Tibial artery (tissue), 4 donors: ENCODE measurements around the gene LDLR.
A peak's percentile ranks its signal among the peaks of the same experiment; 100 is the strongest.
"Not testable (repeated sequence)": the region's sequence is repeated elsewhere in the genome, so short reads cannot be mapped to it uniquely, and the experiment has no call there.

Source experiments
- DNase-seq, 2 donors: peaks; one replicate each; pipeline ENCODE4 v3.0.0-alpha.2; 2019
- H3K27ac ChIP-seq, 2 donors: fragments of 200-600 bp; sonication (generic) in 1 of 2; 1 replicate in 1 of 2; 2 replicates in 1 of 2; pipeline ENCODE4 v1.5.1; 2018 to 2019; ENCODE audit warnings: mild to moderate bottlenecking in 1 of 2
- H3K27me3 ChIP-seq, 2 donors: fragments of 200-600 bp; sonication (generic) in 1 of 2; one replicate each; pipeline versions ENCODE4 v1.5.1 to v1.6.0; 2016 to 2019
- H3K36me3 ChIP-seq, 3 donors: fragments of 200-600 bp; sonication (generic) in 2 of 3; one replicate each; pipeline ENCODE4 v1.5.1; 2016 to 2019; ENCODE audit warnings: mild to moderate bottlenecking in 2 of 3
- H3K4me1 ChIP-seq, 4 donors: fragments of 200-600 bp; sonication (generic) in 2 of 4; 1 replicate in 3 of 4; 2 replicates in 1 of 4; pipeline ENCODE4 v1.5.1; 2016 to 2019
- H3K4me3 ChIP-seq, 2 donors: fragments of 200-600 bp; sonication (generic) in 1 of 2; 1 replicate in 1 of 2; 2 replicates in 1 of 2; pipeline ENCODE4 v1.5.1; 2018 to 2019; ENCODE audit warnings: mild to moderate bottlenecking in 2 of 2
- H3K9me3 ChIP-seq, 3 donors: fragments of 200-600 bp; sonication (generic) in 1 of 3; one replicate each; pipeline ENCODE4 v1.5.1; 2016 to 2019
- intact Hi-C: fragments of 100-400 bp; cut with DNase I; formaldehyde crosslinking; loops from one replicate; pipeline ENCODE4 v1.15.0; 2023; ENCODE audit warnings: low total_unique reads
- TF ChIP-seq, protein P1 (sequence below), 2 experiments: fragments of 200-600 bp in 1 of 2; fragments of 450-650 bp in 1 of 2; IDR thresholded peaks; one replicate each; pipeline ENCODE4 v1.5.1; 2017 to 2019; ENCODE audit warnings: antibody characterized with exemption in 2 of 2, mild to moderate bottlenecking in 1 of 2, moderate library complexity in 1 of 2

Gene LDLR

DNA sequence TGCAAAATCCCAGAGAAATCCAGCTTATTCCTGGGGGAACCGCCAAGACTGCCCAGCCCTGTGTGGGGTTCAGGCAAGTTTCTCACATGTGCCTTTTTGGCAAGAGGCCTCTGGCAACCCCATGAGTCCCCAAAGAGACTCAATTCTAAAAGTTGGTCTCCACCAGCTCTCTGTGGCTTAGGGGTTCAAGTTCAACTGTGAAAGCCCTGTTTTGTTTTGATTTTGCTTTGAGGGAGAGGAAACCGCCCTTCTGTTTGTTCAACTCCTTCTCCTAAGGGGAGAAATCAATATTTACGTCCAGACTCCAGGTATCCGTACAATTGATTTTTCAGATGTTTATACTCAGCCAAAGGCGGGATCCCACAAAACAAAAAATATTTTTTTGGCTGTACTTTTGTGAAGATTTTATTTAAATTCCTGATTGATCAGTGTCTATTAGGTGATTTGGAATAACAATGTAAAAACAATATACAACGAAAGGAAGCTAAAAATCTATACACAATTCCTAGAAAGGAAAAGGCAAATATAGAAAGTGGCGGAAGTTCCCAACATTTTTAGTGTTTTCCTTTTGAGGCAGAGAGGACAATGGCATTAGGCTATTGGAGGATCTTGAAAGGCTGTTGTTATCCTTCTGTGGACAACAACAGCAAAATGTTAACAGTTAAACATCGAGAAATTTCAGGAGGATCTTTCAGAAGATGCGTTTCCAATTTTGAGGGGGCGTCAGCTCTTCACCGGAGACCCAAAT is 583 bp upstream of the LDLR start:
- intact Hi-C loops = loop anchor here (5.0 kb wide), 1 partner anchor 114 kb away; no protein-coding TSS in a partner anchor
- DNase-seq = peak; percentile 58 to 83

DNA sequence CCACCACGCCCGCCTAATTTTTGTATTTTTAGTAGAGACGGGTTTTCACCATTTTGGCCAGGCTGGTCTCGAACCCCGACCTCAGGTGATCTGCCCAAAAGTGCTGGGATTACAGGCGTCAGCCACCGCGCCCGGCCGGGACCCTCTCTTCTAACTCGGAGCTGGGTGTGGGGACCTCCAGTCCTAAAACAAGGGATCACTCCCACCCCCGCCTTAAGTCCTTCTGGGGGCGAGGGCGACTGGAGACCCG is 676 bp downstream of the LDLR start:
- DNase-seq = peak in 1 of 2 donors; percentile 28
- intact Hi-C loops, H3K27me3 ChIP-seq, H3K36me3 ChIP-seq, H3K9me3 ChIP-seq: not testable (repeated sequence)
- Histone ChIP-seq H3K27ac (peak overlapping the region; percentile 95 to 99), H3K4me1 (peaks cover 0 to 77% (median 56%) of the 10 kb centered on the region in 4 donors), H3K4me3 (peak overlapping the region; percentile 59 to 78)

More for the DNA sequence above, 583 bp upstream of the LDLR start:
- Histone ChIP-seq H3K4me1 (peaks cover 0 to 83% (median 63%) of the 10 kb centered on the region in 4 donors), H3K27ac (peak overlapping the region; percentile 95 to 99), H3K4me3 (peak overlapping the region; percentile 59 to 78), H3K36me3 (no peaks in the 10 kb centered on the region), H3K9me3 (no peaks in the 10 kb centered on the region), H3K27me3 (no peaks in the 10 kb centered on the region)
- TF ChIP-seq, protein P1, sequence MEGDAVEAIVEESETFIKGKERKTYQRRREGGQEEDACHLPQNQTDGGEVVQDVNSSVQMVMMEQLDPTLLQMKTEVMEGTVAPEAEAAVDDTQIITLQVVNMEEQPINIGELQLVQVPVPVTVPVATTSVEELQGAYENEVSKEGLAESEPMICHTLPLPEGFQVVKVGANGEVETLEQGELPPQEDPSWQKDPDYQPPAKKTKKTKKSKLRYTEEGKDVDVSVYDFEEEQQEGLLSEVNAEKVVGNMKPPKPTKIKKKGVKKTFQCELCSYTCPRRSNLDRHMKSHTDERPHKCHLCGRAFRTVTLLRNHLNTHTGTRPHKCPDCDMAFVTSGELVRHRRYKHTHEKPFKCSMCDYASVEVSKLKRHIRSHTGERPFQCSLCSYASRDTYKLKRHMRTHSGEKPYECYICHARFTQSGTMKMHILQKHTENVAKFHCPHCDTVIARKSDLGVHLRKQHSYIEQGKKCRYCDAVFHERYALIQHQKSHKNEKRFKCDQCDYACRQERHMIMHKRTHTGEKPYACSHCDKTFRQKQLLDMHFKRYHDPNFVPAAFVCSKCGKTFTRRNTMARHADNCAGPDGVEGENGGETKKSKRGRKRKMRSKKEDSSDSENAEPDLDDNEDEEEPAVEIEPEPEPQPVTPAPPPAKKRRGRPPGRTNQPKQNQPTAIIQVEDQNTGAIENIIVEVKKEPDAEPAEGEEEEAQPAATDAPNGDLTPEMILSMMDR (IDR thresholded peaks at IDR 0.05) = no peak

DNA sequence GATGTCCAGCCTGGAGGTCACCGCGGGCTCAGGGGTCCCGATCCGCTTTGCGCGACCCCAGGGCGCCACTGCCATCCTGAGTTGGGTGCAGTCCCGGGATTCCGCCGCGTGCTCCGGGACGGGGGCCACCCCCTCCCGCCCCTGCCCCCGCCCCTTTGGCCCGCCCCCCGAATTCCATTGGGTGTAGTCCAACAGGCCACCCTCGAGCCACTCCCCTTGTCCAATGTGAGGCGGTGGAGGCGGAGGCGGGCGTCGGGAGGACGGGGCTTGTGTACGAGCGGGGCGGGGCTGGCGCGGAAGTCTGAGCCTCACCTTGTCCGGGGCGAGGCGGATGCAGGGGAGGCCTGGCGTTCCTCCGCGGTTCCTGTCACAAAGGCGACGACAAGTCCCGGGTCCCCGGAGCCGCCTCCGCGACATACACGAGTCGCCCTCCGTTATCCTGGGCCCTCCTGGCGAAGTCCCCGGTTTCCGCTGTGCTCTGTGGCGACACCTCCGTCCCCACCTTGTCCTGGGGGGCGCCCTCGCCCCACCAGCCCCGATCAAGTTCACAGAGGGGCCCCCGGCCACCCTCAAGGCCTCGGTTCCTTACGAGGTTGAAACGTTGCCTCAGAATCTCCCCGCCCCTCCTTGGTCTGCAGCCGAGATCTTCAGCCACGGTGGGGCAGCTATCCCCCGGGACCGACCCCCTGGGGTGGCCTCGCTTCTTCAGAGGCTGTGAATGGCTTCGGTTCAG is 1.2 kb downstream of the LDLR start:
- DNase-seq = peak; percentile 99
- H3K27ac ChIP-seq = peak overlapping the region; percentile 95 to 99
- peak overlapping the region; percentile 59 to 78 for H3K4me3 ChIP-seq
- no peaks in the 10 kb centered on the region for H3K36me3 ChIP-seq
- no peaks in the 10 kb centered on the region for H3K27me3 ChIP-seq
- intact Hi-C loops = no loop called here
- H3K4me1 ChIP-seq = peaks cover 0 to 78% (median 55%) of the 10 kb centered on the region in 4 donors
- no peaks in the 10 kb centered on the region for H3K9me3 ChIP-seq
- TF ChIP-seq, protein P1 (IDR thresholded peaks at IDR 0.05) = peak in 1 of 2 experiments; percentile 6

DNA sequence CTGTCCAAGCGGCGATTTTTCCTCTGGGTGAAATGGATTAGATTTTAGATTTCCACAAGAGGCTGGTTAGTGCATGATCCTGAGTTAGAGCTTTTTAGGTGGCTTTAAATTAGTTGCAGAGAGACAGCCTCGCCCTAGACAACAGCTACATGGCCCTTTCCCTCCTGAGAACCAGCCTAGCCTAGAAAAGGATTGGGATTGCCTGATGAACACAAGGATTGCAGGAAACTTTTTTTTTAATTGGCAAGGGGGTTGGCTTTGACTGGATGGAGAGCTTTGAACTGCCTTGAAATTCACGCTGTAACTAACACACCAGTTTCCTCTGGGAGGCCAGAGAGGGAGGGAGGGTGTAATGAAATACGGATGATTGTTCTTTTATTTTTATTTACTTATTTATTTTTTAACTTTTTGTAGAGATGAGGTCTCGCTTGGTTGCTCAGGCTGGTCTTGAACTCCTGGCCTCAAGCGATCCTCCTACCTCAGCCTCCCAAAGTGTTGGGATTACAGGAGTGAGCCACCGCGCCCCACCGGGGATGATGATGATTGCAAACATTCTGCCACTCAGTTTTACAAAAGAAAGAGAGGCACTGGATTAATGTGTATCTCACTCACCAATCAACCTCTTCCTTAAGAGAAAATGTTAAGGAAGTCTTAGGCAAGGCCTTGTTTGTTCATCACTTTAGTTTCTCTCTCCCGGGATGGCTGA is 1.9 kb downstream of the LDLR start:
- no peaks in the 10 kb centered on the region for H3K9me3 ChIP-seq
- intact Hi-C loops = no loop called here
- DNase-seq = no peak
- peak overlapping the region; percentile 59 to 78 for H3K4me3 ChIP-seq
- H3K27me3 ChIP-seq = no peaks in the 10 kb centered on the region
- TF ChIP-seq, protein P1 (IDR thresholded peaks at IDR 0.05) = no peak
- peak overlapping the region; percentile 95 to 99 for H3K27ac ChIP-seq
- H3K4me1 ChIP-seq = peaks cover 0 to 79% (median 54%) of the 10 kb centered on the region in 4 donors
- no peaks in the 10 kb centered on the region for H3K36me3 ChIP-seq

DNA sequence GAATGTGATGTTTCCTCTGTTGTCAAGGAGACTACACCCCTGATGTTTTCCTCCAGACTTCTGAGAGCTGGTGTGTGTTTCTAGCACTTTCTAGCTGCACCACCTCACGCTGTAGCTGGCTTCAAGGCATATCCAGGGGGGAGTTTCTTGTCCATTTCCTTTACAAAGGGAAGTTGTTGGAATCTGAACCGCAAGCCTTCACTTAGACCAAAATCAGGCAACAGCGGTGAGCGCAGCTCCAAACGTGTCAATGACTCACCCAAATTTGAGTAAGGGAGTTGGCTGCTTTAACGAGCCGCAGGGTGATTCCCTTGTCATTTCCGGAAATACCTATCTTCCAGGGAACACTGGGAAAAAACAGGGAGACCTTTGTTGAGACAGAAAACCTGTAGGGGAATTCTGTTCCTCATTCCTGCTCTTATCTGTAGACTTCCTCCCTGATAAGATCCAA is 2.5 kb downstream of the LDLR start:
- intact Hi-C loops = no loop called here
- Histone ChIP-seq H3K4me1 (peaks cover 0 to 81% (median 57%) of the 10 kb centered on the region in 4 donors), H3K4me3 (peak overlapping the region; percentile 59 to 78), H3K27ac (peak overlapping the region; percentile 95 to 99), H3K36me3 (no peaks in the 10 kb centered on the region), H3K9me3 (no peaks in the 10 kb centered on the region), H3K27me3 (no peaks in the 10 kb centered on the region)
- TF ChIP-seq, protein P1 (IDR thresholded peaks at IDR 0.05) = no peak
- DNase-seq = peak; percentile 71 to 78
